Measurements from ENCODE around the gene SEC14L3. TPM values are rescaled to one million over a fixed set of nuclear protein-coding genes. Genes with fewer than 3 reads are reported as not detected.

SEC14L3 gene
- total and polyA plus RNA-seq, 5 donors from 2014 or later: not detected

GRCh38 chr22:30439226-30439625, 32.6 kb downstream of the SEC14L3 start:
- no peak for DNase-seq
- Histone ChIP-seq H3K4me3 (ENCODE audit: low read depth, low read length) (no peak overlapping the region), H3K36me3 (ENCODE audit: control insufficient read depth, insufficient read depth, low read length) (no peaks in the 10 kb centered on the region), H3K27me3 (ENCODE audit: control insufficient read depth, insufficient read depth, low read length) (peaks cover 5% of the 10 kb centered on the region), H3K9me3 (ENCODE audit: control insufficient read depth in 2 of 2, low read length in 2 of 2) (peaks cover 2 to 11% of the 10 kb centered on the region in 2 experiments), H3K27ac (ENCODE audit: insufficient read depth, low read length, poor library complexity, severe bottlenecking) (no peak overlapping the region), H3K4me1 (ENCODE audit: control insufficient read depth, insufficient read depth, low read length, poor library complexity, severe bottlenecking) (peaks cover 10% of the 10 kb centered on the region)
- Mint-ChIP-seq H3K4me3 (no peak overlapping the region), H3K36me3 (peaks cover 4% of the 10 kb centered on the region), H3K27me3 (peaks cover 69% of the 10 kb centered on the region), H3K9me3 (peaks cover 0 to 25% (median 11%) of the 10 kb centered on the region in 7 donors), H3K27ac (no peak overlapping the region), H3K4me1 (peaks cover 13 to 39% (median 18%) of the 10 kb centered on the region in 4 donors)
- ATAC-seq (ENCODE audit: low read depth in 2 of 2): no peak

- ATAC-seq (ENCODE audit: low read depth in 2 of 2): no peak
- peaks cover 4% of the 10 kb centered on the region for H3K27me3 ChIP-seq (ENCODE audit: control insufficient read depth, insufficient read depth, low read length)
These were observed 33.3 kb downstream of the SEC14L3 start for GRCh38 chr22:30438559-30438958.

GRCh38 chr22:30436196-30436595, 35.6 kb downstream of the SEC14L3 start:
- Mint-ChIP-seq H3K36me3 (peaks cover 4% of the 10 kb centered on the region), H3K27ac (peak overlapping the region; percentile 98 to 100 (median 100))

More at GRCh38 chr22:30438559-30438958, 33.3 kb downstream of the SEC14L3 start:
- H3K27ac Mint-ChIP-seq: peak overlapping the region in 2 of 3 donors; percentile 91 to 100
- peaks cover 2 to 11% of the 10 kb centered on the region in 2 experiments for H3K9me3 ChIP-seq (ENCODE audit: control insufficient read depth in 2 of 2, low read length in 2 of 2)
- no peaks in the 10 kb centered on the region for H3K36me3 ChIP-seq (ENCODE audit: control insufficient read depth, insufficient read depth, low read length)
- H3K4me3 Mint-ChIP-seq: peak overlapping the region in 2 of 4 donors; percentile 2 to 29
- H3K27me3 Mint-ChIP-seq: peaks cover 65% of the 10 kb centered on the region
- peaks cover 0 to 25% (median 11%) of the 10 kb centered on the region in 7 donors for H3K9me3 Mint-ChIP-seq
- H3K36me3 Mint-ChIP-seq: peaks cover 4% of the 10 kb centered on the region
- no peak overlapping the region for H3K4me3 ChIP-seq (ENCODE audit: low read depth, low read length)
- H3K4me1 Mint-ChIP-seq: peaks cover 13 to 39% (median 18%) of the 10 kb centered on the region in 4 donors
- peaks cover 10% of the 10 kb centered on the region for H3K4me1 ChIP-seq (ENCODE audit: control insufficient read depth, insufficient read depth, low read length, poor library complexity, severe bottlenecking)
- H3K27ac ChIP-seq (ENCODE audit: insufficient read depth, low read length, poor library complexity, severe bottlenecking): no peak overlapping the region
- DNase-seq: no peak

GRCh38 chr22:30435674-30436126, 36.1 kb downstream of the SEC14L3 start:
- H3K4me3 ChIP-seq (ENCODE audit: low read depth, low read length): peak overlapping the region; percentile 61
- peak; percentile 90 to 92 for ATAC-seq (ENCODE audit: low read depth in 2 of 2)

More at GRCh38 chr22:30436196-30436595, 35.6 kb downstream of the SEC14L3 start:
- Histone ChIP-seq H3K9me3 (ENCODE audit: control insufficient read depth in 2 of 2, low read length in 2 of 2) (peaks cover 2 to 11% of the 10 kb centered on the region in 2 experiments), H3K27me3 (ENCODE audit: control insufficient read depth, insufficient read depth, low read length) (peaks cover 4% of the 10 kb centered on the region), H3K4me1 (ENCODE audit: control insufficient read depth, insufficient read depth, low read length, poor library complexity, severe bottlenecking) (peaks cover 10% of the 10 kb centered on the region), H3K27ac (ENCODE audit: insufficient read depth, low read length, poor library complexity, severe bottlenecking) (peak overlapping the region; percentile 96), H3K4me3 (ENCODE audit: low read depth, low read length) (peak overlapping the region; percentile 61), H3K36me3 (ENCODE audit: control insufficient read depth, insufficient read depth, low read length) (no peaks in the 10 kb centered on the region)
- DNase-seq (no peak), ATAC-seq (ENCODE audit: low read depth in 2 of 2) (no peak)
- H3K9me3 Mint-ChIP-seq: peaks cover 0 to 16% (median 7%) of the 10 kb centered on the region in 7 donors
- peaks cover 46% of the 10 kb centered on the region for H3K27me3 Mint-ChIP-seq
- H3K4me3 Mint-ChIP-seq: peak overlapping the region; percentile 64 to 87 (median 83)
- H3K4me1 Mint-ChIP-seq: peaks cover 7 to 24% (median 11%) of the 10 kb centered on the region in 4 donors

GRCh38 chr22:30434843-30435242, 37.0 kb downstream of the SEC14L3 start:
- peaks cover 0 to 16% (median 5%) of the 10 kb centered on the region in 7 donors for H3K9me3 Mint-ChIP-seq
- Histone ChIP-seq H3K27ac (ENCODE audit: insufficient read depth, low read length, poor library complexity, severe bottlenecking) (peak overlapping the region; percentile 96), H3K4me3 (ENCODE audit: low read depth, low read length) (no peak overlapping the region), H3K9me3 (ENCODE audit: control insufficient read depth in 2 of 2, low read length in 2 of 2) (peaks cover 2 to 11% of the 10 kb centered on the region in 2 experiments), H3K4me1 (ENCODE audit: control insufficient read depth, insufficient read depth, low read length, poor library complexity, severe bottlenecking) (peaks cover 10% of the 10 kb centered on the region), H3K36me3 (ENCODE audit: control insufficient read depth, insufficient read depth, low read length) (no peaks in the 10 kb centered on the region), H3K27me3 (ENCODE audit: control insufficient read depth, insufficient read depth, low read length) (peaks cover 4% of the 10 kb centered on the region)
- no peak for ATAC-seq (ENCODE audit: low read depth in 2 of 2)
- H3K36me3 Mint-ChIP-seq: peaks cover 7% of the 10 kb centered on the region
- no peak for DNase-seq
- H3K4me3 Mint-ChIP-seq: peak overlapping the region in 1 of 4 donors; percentile 80
- H3K4me1 Mint-ChIP-seq: peaks cover 7 to 25% (median 10%) of the 10 kb centered on the region in 4 donors
- H3K27ac Mint-ChIP-seq: peak overlapping the region; percentile 98 to 100 (median 100)
- H3K27me3 Mint-ChIP-seq: peaks cover 32% of the 10 kb centered on the region

More at GRCh38 chr22:30435674-30436126, 36.1 kb downstream of the SEC14L3 start:
- Mint-ChIP-seq H3K27me3 (peaks cover 41% of the 10 kb centered on the region), H3K4me1 (peaks cover 7 to 24% (median 10%) of the 10 kb centered on the region in 4 donors), H3K9me3 (peaks cover 0 to 16% (median 5%) of the 10 kb centered on the region in 7 donors), H3K4me3 (peak overlapping the region; percentile 79 to 87 (median 83)), H3K27ac (peak overlapping the region; percentile 98 to 100 (median 100)), H3K36me3 (peaks cover 4% of the 10 kb centered on the region)
- Histone ChIP-seq H3K9me3 (ENCODE audit: control insufficient read depth in 2 of 2, low read length in 2 of 2) (peaks cover 2 to 11% of the 10 kb centered on the region in 2 experiments), H3K27ac (ENCODE audit: insufficient read depth, low read length, poor library complexity, severe bottlenecking) (peak overlapping the region; percentile 96), H3K27me3 (ENCODE audit: control insufficient read depth, insufficient read depth, low read length) (peaks cover 4% of the 10 kb centered on the region), H3K4me1 (ENCODE audit: control insufficient read depth, insufficient read depth, low read length, poor library complexity, severe bottlenecking) (peaks cover 10% of the 10 kb centered on the region), H3K36me3 (ENCODE audit: control insufficient read depth, insufficient read depth, low read length) (no peaks in the 10 kb centered on the region)
- DNase-seq: peak; percentile 83 to 93 (median 89)

- Mint-ChIP-seq H3K27me3 (peaks cover 22% of the 10 kb centered on the region), H3K27ac (peak overlapping the region in 2 of 3 donors; percentile 100), H3K4me1 (peaks cover 7 to 25% (median 10%) of the 10 kb centered on the region in 4 donors), H3K9me3 (peaks cover 0 to 16% (median 5%) of the 10 kb centered on the region in 7 donors), H3K4me3 (peak overlapping the region in 1 of 4 donors; percentile 33), H3K36me3 (peaks cover 7% of the 10 kb centered on the region)
- ATAC-seq (ENCODE audit: low read depth in 2 of 2): no peak
- peaks cover under 1% of the 10 kb centered on the region for H3K36me3 ChIP-seq (ENCODE audit: control insufficient read depth, insufficient read depth, low read length)
- peaks cover 4% of the 10 kb centered on the region for H3K27me3 ChIP-seq (ENCODE audit: control insufficient read depth, insufficient read depth, low read length)
- peaks cover 2 to 11% of the 10 kb centered on the region in 2 experiments for H3K9me3 ChIP-seq (ENCODE audit: control insufficient read depth in 2 of 2, low read length in 2 of 2)
- DNase-seq: no peak
- no peak overlapping the region for H3K27ac ChIP-seq (ENCODE audit: insufficient read depth, low read length, poor library complexity, severe bottlenecking)
- H3K4me3 ChIP-seq (ENCODE audit: low read depth, low read length): no peak overlapping the region
- peaks cover 10% of the 10 kb centered on the region for H3K4me1 ChIP-seq (ENCODE audit: control insufficient read depth, insufficient read depth, low read length, poor library complexity, severe bottlenecking)
These were observed 38.0 kb downstream of the SEC14L3 start for GRCh38 chr22:30433773-30434172.

- H3K27ac Mint-ChIP-seq: peak overlapping the region; percentile 38 to 83 (median 80)
- Histone ChIP-seq H3K4me3 (ENCODE audit: low read depth, low read length) (no peak overlapping the region), H3K27ac (ENCODE audit: insufficient read depth, low read length, poor library complexity, severe bottlenecking) (no peak overlapping the region), H3K27me3 (ENCODE audit: control insufficient read depth, insufficient read depth, low read length) (peaks cover 4% of the 10 kb centered on the region), H3K36me3 (ENCODE audit: control insufficient read depth, insufficient read depth, low read length) (peaks cover 6% of the 10 kb centered on the region), H3K4me1 (ENCODE audit: control insufficient read depth, insufficient read depth, low read length, poor library complexity, severe bottlenecking) (peaks cover 10% of the 10 kb centered on the region), H3K9me3 (ENCODE audit: control insufficient read depth in 2 of 2, low read length in 2 of 2) (peaks cover 2 to 11% of the 10 kb centered on the region in 2 experiments)
- peaks cover 7 to 22% (median 10%) of the 10 kb centered on the region in 4 donors for H3K4me1 Mint-ChIP-seq
- H3K9me3 Mint-ChIP-seq: peaks cover 0 to 16% (median 5%) of the 10 kb centered on the region in 7 donors
- H3K27me3 Mint-ChIP-seq: peaks cover 16% of the 10 kb centered on the region
- no peak overlapping the region for H3K4me3 Mint-ChIP-seq
- ATAC-seq (ENCODE audit: low read depth in 2 of 2): no peak
- peaks cover 7% of the 10 kb centered on the region for H3K36me3 Mint-ChIP-seq
- no peak for DNase-seq
These were observed 38.6 kb downstream of the SEC14L3 start for GRCh38 chr22:30433227-30433626.

All from CD4-positive, CD25-positive, alpha-beta regulatory T cell (primary cell).